ENCODE measurements around the gene DTX4. TPM values are rescaled to one million over a fixed set of nuclear protein-coding genes. Genes with fewer than 3 reads are reported as not detected.

Gene DTX4
- total RNA-seq, 1 donor, result 4.7 TPM

- no peak overlapping the region for H3K4me3 ChIP-seq (ENCODE audit: low read depth, low read length)
- DNase-seq (ENCODE audit: low read depth), result no peak
- TF ChIP-seq, protein P1, sequence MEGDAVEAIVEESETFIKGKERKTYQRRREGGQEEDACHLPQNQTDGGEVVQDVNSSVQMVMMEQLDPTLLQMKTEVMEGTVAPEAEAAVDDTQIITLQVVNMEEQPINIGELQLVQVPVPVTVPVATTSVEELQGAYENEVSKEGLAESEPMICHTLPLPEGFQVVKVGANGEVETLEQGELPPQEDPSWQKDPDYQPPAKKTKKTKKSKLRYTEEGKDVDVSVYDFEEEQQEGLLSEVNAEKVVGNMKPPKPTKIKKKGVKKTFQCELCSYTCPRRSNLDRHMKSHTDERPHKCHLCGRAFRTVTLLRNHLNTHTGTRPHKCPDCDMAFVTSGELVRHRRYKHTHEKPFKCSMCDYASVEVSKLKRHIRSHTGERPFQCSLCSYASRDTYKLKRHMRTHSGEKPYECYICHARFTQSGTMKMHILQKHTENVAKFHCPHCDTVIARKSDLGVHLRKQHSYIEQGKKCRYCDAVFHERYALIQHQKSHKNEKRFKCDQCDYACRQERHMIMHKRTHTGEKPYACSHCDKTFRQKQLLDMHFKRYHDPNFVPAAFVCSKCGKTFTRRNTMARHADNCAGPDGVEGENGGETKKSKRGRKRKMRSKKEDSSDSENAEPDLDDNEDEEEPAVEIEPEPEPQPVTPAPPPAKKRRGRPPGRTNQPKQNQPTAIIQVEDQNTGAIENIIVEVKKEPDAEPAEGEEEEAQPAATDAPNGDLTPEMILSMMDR (IDR thresholded peaks at IDR 0.05; ENCODE audit: insufficient read depth, low read depth, low read length), result no peak
Measured at GRCh38 chr11:59152312-59152951, 19.5 kb upstream of the DTX4 start.

DNA sequence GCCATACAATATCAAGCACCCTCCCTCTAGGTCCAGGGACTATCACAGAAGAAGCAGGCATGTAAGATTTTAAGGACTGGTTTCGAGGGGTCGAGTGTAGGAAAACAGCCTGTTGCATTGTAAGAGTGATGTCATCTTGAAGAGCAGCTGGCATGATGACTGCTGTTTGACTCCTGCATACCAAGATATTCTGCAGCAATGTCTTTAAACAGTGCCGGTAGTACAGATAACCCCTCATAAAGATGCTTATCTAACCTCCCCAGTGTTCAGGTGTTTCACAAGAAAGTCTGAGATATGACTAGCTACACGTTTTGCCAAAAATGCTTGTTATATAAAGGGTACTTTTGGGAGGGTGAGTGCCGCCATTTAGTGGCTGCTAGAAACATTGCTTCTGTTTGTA lies 17.3 kb upstream of the DTX4 start:
- no peak overlapping the region for H3K4me3 ChIP-seq (ENCODE audit: low read depth, low read length)
- no peak for DNase-seq (ENCODE audit: low read depth)
- TF ChIP-seq, protein P1 (IDR thresholded peaks at IDR 0.05; ENCODE audit: insufficient read depth, low read depth, low read length), result no peak

DNA sequence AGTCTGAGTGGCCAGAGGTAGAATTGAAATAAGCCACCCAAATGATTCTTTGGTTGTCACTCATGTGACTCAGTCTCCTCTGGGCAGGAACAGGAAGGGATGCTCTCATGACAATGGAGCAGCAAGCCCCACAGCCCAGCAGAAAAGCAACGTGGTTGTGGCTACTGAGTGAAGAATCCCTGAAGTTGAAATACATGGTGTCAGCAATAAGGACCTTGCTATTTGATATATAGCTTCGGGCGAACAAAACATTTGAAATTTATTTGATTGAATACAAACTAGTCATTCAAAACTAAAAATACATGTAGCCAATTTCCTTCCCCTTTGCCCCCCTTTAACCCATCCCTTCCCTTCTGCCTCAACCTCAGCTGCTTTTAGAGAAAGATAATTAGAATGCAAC lies 14.5 kb upstream of the DTX4 start:
- no peak for DNase-seq (ENCODE audit: low read depth)
- TF ChIP-seq, protein P1 (IDR thresholded peaks at IDR 0.05; ENCODE audit: insufficient read depth, low read depth, low read length), result no peak
- H3K4me3 ChIP-seq (ENCODE audit: low read depth, low read length), result no peak overlapping the region

DNA sequence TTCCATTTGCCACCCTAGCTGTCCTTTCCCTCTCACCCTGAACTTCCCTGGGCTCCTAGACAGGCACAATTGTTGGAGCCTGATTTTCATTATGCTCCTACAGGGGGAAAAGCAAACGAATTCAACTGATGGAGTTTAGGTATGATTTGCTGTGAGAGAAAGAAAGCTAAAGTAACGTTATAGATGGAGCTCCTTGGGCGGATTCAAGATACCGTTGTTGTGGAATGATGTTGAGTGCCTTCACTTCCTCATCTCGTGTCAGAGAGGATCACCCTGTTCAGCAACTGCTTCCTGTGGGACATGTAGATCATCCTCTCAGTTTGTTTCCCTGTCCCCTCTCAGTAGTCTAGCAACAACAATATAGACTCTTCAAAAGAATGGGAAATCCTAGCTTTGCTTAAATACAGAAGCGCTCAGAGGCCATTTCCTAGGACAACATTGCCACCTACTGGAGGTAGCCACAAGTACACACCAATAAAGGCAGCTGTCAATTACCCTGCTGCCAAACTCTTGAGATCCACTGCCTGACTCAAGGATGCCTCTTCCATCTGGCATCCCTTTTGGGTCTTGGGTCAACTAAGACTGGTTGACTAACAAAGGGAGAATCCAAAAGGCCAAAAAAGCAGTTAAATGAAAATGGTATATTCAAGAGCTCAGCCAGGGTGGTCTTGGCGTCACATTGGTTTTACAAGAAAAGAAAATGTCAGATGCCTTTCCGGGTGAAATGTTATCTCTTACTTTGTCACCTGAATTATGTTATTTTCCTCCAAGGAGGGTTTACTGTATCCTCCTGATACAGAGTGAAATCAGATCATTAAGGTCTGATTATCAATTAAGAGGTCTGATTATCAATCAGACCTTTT lies 13.5 kb upstream of the DTX4 start:
- H3K4me3 ChIP-seq (ENCODE audit: low read depth, low read length), result no peak overlapping the region
- DNase-seq (ENCODE audit: low read depth), result peak; percentile 79
- TF ChIP-seq, protein P1 (IDR thresholded peaks at IDR 0.05; ENCODE audit: insufficient read depth, low read depth, low read length), result peak; percentile 84

- no peak for DNase-seq (ENCODE audit: low read depth)
- no peak overlapping the region for H3K4me3 ChIP-seq (ENCODE audit: low read depth, low read length)
- TF ChIP-seq, protein P1 (IDR thresholded peaks at IDR 0.05; ENCODE audit: insufficient read depth, low read depth, low read length), result no peak
Measured at GRCh38 chr11:59164028-59164427, 7.9 kb upstream of the DTX4 start.

DNA sequence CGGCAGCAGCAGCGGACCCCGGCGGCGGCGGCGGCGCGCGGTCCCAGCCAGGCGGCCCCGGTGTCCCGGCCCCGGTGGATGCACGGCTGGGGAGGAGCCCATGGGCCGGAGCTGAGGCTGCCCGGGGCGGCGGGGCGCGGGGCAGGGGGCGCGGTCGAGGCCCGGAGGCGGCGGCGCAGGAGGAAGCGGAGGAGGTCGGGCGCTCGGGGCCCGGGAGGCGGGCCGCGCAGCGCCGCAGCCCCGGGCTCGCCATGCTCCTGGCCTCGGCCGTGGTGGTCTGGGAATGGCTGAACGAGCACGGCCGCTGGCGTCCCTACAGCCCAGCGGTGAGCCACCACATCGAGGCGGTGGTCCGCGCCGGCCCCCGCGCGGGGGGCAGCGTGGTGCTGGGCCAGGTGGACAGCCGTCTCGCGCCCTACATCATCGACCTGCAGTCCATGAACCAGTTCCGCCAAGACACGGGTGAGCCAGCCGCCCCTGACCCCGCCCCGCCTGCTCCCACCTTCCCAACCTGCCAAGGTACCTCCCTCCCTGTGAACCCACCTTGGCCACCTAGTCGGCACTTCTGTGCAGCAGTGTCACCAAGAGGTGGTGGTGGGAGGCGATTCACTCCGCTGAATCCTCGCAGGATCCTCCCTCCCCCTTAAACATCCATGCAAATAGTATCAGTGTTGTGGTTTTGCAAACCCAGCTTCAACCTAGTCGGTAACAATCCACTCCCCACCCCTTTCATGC lies 580 bp downstream of the DTX4 start:
- DNase-seq (ENCODE audit: low read depth), result no peak
- TF ChIP-seq, protein P1 (IDR thresholded peaks at IDR 0.05; ENCODE audit: insufficient read depth, low read depth, low read length), result no peak
- H3K4me3 ChIP-seq (ENCODE audit: low read depth, low read length), result peak overlapping the region; percentile 72
